Keratinocyte (primary cell): ENCODE results near the gene NDUFB11. TPM values are rescaled to one million over a fixed set of nuclear protein-coding genes. Genes with fewer than 3 reads are reported as not detected.

Experiments
- DNase-seq: peaks from one replicate; pipeline ENCODE4 v3.0.0-alpha.2; 2011; ENCODE audit warnings: low read depth, missing footprints, low spot score
- FAIRE-seq: peaks from 2 replicates; lab custom pipeline; 2011; peaks lifted over from hg19 to GRCh38; lab: Jason Lieb, UNC
- H2AFZ ChIP-seq: 2 replicates; pipeline ENCODE4 v1.6.0; 2012; ENCODE audit warnings: low read length, control low read depth, inconsistent platforms; ENCODE audit not compliant: control insufficient read depth
- H3K27ac ChIP-seq: 2 replicates; pipeline ENCODE4 v1.5.1; 2011; ENCODE audit warnings: low read length; ENCODE audit not compliant: control insufficient read depth, insufficient read depth
- H3K27me3 ChIP-seq: 3 replicates; pipeline ENCODE4 v1.6.0; 2011; ENCODE audit warnings: low read length; ENCODE audit not compliant: control insufficient read depth, insufficient read depth; ENCODE audit errors: extremely low read depth
- H3K36me3 ChIP-seq, 2 experiments: 2 replicates in 1 of 2; 3 replicates in 1 of 2; pipeline ENCODE4 v1.5.1; 2011; ENCODE audit warnings: low read length in 2 of 2, mild to moderate bottlenecking in 1 of 2; ENCODE audit not compliant: control insufficient read depth in 2 of 2, insufficient read depth in 2 of 2; ENCODE audit errors: extremely low read depth in 1 of 2
- H3K4me1 ChIP-seq: 3 replicates; pipeline ENCODE4 v1.5.1; 2011; ENCODE audit warnings: low read length; ENCODE audit not compliant: control insufficient read depth, insufficient read depth; ENCODE audit errors: extremely low read depth
- H3K4me2 ChIP-seq: 3 replicates; pipeline ENCODE4 v1.6.0; 2011; ENCODE audit warnings: low read depth, low read length; ENCODE audit not compliant: control insufficient read depth, insufficient read depth; ENCODE audit errors: extremely low read depth
- H3K4me3 ChIP-seq, 3 experiments: fragments of 200-600 bp in 1 of 3; sonication (generic) in 1 of 3; 2 replicates in 2 of 3; 3 replicates in 1 of 3; pipeline ENCODE4 v1.5.1; 2011 to 2016; ENCODE audit warnings: low read length in 3 of 3, mild to moderate bottlenecking in 3 of 3, control low read depth in 2 of 3, inconsistent platforms in 1 of 3, low read depth in 1 of 3, mixed read lengths in 1 of 3, mixed run types in 1 of 3, moderate library complexity in 1 of 3; ENCODE audit not compliant: control insufficient read depth in 2 of 3, insufficient read depth in 2 of 3; ENCODE audit errors: extremely low read depth in 1 of 3
- H3K79me2 ChIP-seq: 2 replicates; pipeline ENCODE4 v1.6.0; 2012; ENCODE audit warnings: low read length; ENCODE audit not compliant: control insufficient read depth, insufficient read depth
- H3K9ac ChIP-seq: 3 replicates; pipeline ENCODE4 v1.6.0; 2011; ENCODE audit warnings: low read length; ENCODE audit not compliant: control insufficient read depth, insufficient read depth; ENCODE audit errors: extremely low read depth
- H3K9me1 ChIP-seq: 3 replicates; pipeline ENCODE4 v1.6.0; 2011; ENCODE audit warnings: low read length; ENCODE audit not compliant: control insufficient read depth, insufficient read depth; ENCODE audit errors: extremely low read depth
- H3K9me3 ChIP-seq: 2 replicates; pipeline ENCODE4 v1.5.1; 2012; ENCODE audit warnings: low read depth, low read length; ENCODE audit not compliant: control insufficient read depth
- H4K20me1 ChIP-seq: 3 replicates; pipeline ENCODE4 v1.6.0; 2011; ENCODE audit warnings: low read length; ENCODE audit not compliant: control insufficient read depth, insufficient read depth; ENCODE audit errors: extremely low read depth
- EZH2 ChIP-seq: IDR thresholded peaks from one replicate; pipeline ENCODE4 v1.6.1; 2012; ENCODE audit warnings: inconsistent platforms, mild to moderate bottlenecking, low read length, moderate library complexity
- dilution Hi-C: fragments of 300-500 bp; cut with MboI; formaldehyde crosslinking; loops from one replicate; pipeline ENCODE4 v1.7.0; 2020; ENCODE audit warnings: low sequenced_read_pairs; ENCODE audit not compliant: extremely low pct_ligation_motif_present
- polyA plus RNA-seq, 5 experiments: library from polyadenylated mRNA; depleted of rRNA in 3 of 5; stranded (reverse) in 3 of 5; stranded (forward) in 1 of 5; unstranded in 1 of 5; fragments of >200 nt; gene quantifications; 1 replicate in 1 of 5; 2 replicates in 3 of 5; 3 replicates in 1 of 5; pipeline versions ENCODE4 v1.2.1 to v1.2.3, GENCODE V29; 2011 to 2012; ENCODE audit warnings: missing spikeins in 2 of 5, low read depth in 1 of 5, low replicate concordance in 1 of 5
- TF ChIP-seq, protein P1 (sequence below), 3 experiments: IDR thresholded peaks in 1 of 3; conservative IDR thresholded peaks in 1 of 3; optimal IDR thresholded peaks in 1 of 3; 2 replicates in 2 of 3; 3 replicates in 1 of 3; pipeline versions ENCODE3 to v1.5.1; 2011; ENCODE audit warnings: low read length in 3 of 3, mild to moderate bottlenecking in 3 of 3, moderate library complexity in 2 of 3, control low read depth in 1 of 3, inconsistent platforms in 1 of 3; ENCODE audit not compliant: insufficient read depth in 2 of 3; ENCODE audit errors: extremely low read depth in 1 of 3

The NDUFB11 gene
- polyA plus RNA-seq, 1 donor (not counting 4 experiments of a cell fraction or from before 2014, with no cell fraction given) = 39.3 TPM

- H3K27ac ChIP-seq = peak overlapping the region; percentile 84
- H3K4me3 ChIP-seq = peak overlapping the region; percentile 52 to 73 (median 68)
- H3K4me1 ChIP-seq = peaks cover 38% of the 10 kb centered on the region
- peaks cover 4 to 14% of the 10 kb centered on the region in 2 experiments for H3K36me3 ChIP-seq
- DNase-seq (no peak), FAIRE-seq (no peak)
- H4K20me1 ChIP-seq = peaks cover 2% of the 10 kb centered on the region
- TF ChIP-seq, protein P1, sequence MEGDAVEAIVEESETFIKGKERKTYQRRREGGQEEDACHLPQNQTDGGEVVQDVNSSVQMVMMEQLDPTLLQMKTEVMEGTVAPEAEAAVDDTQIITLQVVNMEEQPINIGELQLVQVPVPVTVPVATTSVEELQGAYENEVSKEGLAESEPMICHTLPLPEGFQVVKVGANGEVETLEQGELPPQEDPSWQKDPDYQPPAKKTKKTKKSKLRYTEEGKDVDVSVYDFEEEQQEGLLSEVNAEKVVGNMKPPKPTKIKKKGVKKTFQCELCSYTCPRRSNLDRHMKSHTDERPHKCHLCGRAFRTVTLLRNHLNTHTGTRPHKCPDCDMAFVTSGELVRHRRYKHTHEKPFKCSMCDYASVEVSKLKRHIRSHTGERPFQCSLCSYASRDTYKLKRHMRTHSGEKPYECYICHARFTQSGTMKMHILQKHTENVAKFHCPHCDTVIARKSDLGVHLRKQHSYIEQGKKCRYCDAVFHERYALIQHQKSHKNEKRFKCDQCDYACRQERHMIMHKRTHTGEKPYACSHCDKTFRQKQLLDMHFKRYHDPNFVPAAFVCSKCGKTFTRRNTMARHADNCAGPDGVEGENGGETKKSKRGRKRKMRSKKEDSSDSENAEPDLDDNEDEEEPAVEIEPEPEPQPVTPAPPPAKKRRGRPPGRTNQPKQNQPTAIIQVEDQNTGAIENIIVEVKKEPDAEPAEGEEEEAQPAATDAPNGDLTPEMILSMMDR (optimal IDR thresholded peaks at IDR 0.05 in 1 of 3, IDR thresholded peaks at IDR 0.05 in 1 of 3, conservative IDR thresholded peaks at IDR 0.05 in 1 of 3; ENCODE audit: extremely low read depth in 1 of 3, insufficient read depth in 2 of 3, low read length in 3 of 3) = no peak
- TF ChIP-seq EZH2 = no peak
- H3K27me3 ChIP-seq = no peaks in the 10 kb centered on the region
- H2AFZ ChIP-seq = peak overlapping the region; percentile 51
- dilution Hi-C loops = no loop called here
- H3K9me3 ChIP-seq = no peaks in the 10 kb centered on the region
- H3K79me2 ChIP-seq = peaks cover 39% of the 10 kb centered on the region
- H3K9me1 ChIP-seq = no peaks in the 10 kb centered on the region
- H3K4me2 ChIP-seq = peak overlapping the region; percentile 80
- H3K9ac ChIP-seq = peak overlapping the region; percentile 87
Observed at GRCh38 chrX:47191806-47192401, 47.4 kb upstream of the NDUFB11 start.

DNA sequence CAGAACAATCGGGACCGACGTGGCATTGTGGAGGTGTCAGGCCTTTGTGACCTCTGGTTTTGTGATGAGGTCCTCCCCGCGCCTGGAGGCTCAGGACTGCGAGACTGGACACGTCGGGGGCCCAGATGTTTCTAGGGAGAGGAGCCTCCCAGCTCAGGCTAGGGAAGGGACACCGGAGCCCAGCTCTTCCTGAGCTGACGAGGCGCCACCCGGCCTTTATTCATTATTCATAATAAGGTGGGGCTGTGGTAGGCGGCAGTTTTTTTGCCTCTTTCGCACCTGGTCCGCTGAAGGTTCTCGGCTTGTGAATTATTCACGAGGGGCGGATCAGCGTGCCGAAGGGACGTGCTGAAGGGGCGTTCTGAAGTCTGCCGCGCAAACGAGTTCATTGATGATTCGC is 46.8 kb upstream of the NDUFB11 start:
- H3K4me2 ChIP-seq = peak overlapping the region; percentile 80
- H3K9me1 ChIP-seq = no peaks in the 10 kb centered on the region
- peaks cover 33% of the 10 kb centered on the region for H3K79me2 ChIP-seq
- no peaks in the 10 kb centered on the region for H3K27me3 ChIP-seq
- DNase-seq = no peak
- H3K36me3 ChIP-seq = peaks cover 5 to 8% of the 10 kb centered on the region in 2 experiments
- dilution Hi-C loops = no loop called here
- TF ChIP-seq, protein P1 (optimal IDR thresholded peaks at IDR 0.05 in 1 of 3, IDR thresholded peaks at IDR 0.05 in 1 of 3, conservative IDR thresholded peaks at IDR 0.05 in 1 of 3; ENCODE audit: extremely low read depth in 1 of 3, insufficient read depth in 2 of 3, low read length in 3 of 3) = no peak
- TF ChIP-seq EZH2 = no peak
- FAIRE-seq = no peak
- H3K4me3 ChIP-seq = peak overlapping the region; percentile 52 to 73 (median 68)
- peak overlapping the region; percentile 84 for H3K27ac ChIP-seq
- H2AFZ ChIP-seq = peak overlapping the region; percentile 51
- H3K9me3 ChIP-seq = no peaks in the 10 kb centered on the region
- peak overlapping the region; percentile 87 for H3K9ac ChIP-seq
- H3K4me1 ChIP-seq = peaks cover 33% of the 10 kb centered on the region
- no peaks in the 10 kb centered on the region for H4K20me1 ChIP-seq
